CD4-positive, alpha-beta T cell (primary cell): ENCODE measurements around the gene ADGRG2. TPM values are rescaled to one million over a fixed set of nuclear protein-coding genes. Genes with fewer than 3 reads are reported as not detected.

Source experiments
- ATAC-seq: fragments of 200-7000 bp; cut with Tn5 transposase; one replicate; pipeline ENCODE4 v1.10.0; 2022; ENCODE audit warnings: mild to moderate bottlenecking; ENCODE audit not compliant: poor library complexity
- CTCF ChIA-PET: fragments of 350-600 bp; sonication (Branson Sonifier 250); formaldehyde crosslinking; loops from one replicate; lab custom pipeline; 2021; ENCODE audit warnings: antibody characterized with exemption, inconsistent platforms; lab: Charles Lee
- POLR2A ChIA-PET: fragments of 350-600 bp; sonication (Branson Sonifier 250); formaldehyde crosslinking; loops from one replicate; lab custom pipeline; 2021; ENCODE audit warnings: antibody characterized with exemption, inconsistent platforms; lab: Charles Lee
- DNase-seq, 14 experiments: peaks; one replicate each; pipeline ENCODE4 v3.0.0-alpha.2; 2013 to 2020; ENCODE audit warnings: mixed read lengths in 2 of 14
- H3K27ac ChIP-seq, 2 donors: one replicate each; pipeline versions ENCODE4 v1.5.1 to v1.7.0; 2013; ENCODE audit warnings: low read length in 2 of 2, low read depth in 1 of 2, mild to moderate bottlenecking in 1 of 2
- H3K27me3 ChIP-seq, 2 experiments: 1 replicate in 1 of 2; 2 replicates in 1 of 2; pipeline versions ENCODE4 v1.6.1 to v1.7.0; 2013; ENCODE audit warnings: low read length in 2 of 2, control low read depth in 1 of 2, mild to moderate bottlenecking in 1 of 2, moderate library complexity in 1 of 2; ENCODE audit not compliant: insufficient read depth in 2 of 2, control insufficient read depth in 1 of 2
- H3K36me3 ChIP-seq: one replicate; pipeline ENCODE4 v1.6.1; 2013; ENCODE audit warnings: low read length, control low read depth; ENCODE audit not compliant: insufficient read depth
- H3K4me1 ChIP-seq: one replicate; pipeline ENCODE4 v1.6.1; 2013; ENCODE audit warnings: low read length, control low read depth; ENCODE audit not compliant: insufficient read depth
- H3K4me3 ChIP-seq: one replicate; pipeline ENCODE4 v1.5.1; 2013; ENCODE audit warnings: mild to moderate bottlenecking, low read length, moderate library complexity
- H3K9me3 ChIP-seq, 2 experiments: 1 replicate in 1 of 2; 2 replicates in 1 of 2; pipeline versions ENCODE4 v1.6.1 to v1.7.0; 2013; ENCODE audit warnings: low read length in 2 of 2, mild to moderate bottlenecking in 2 of 2, control low read depth in 1 of 2, moderate library complexity in 1 of 2; ENCODE audit not compliant: control insufficient read depth in 1 of 2, insufficient read depth in 1 of 2
- H3K27ac Mint-ChIP-seq: one replicate; pipeline ENCODE4 v1.8.0; 2020; ENCODE audit warnings: mixed read lengths
- H3K27me3 Mint-ChIP-seq: one replicate; pipeline ENCODE4 v1.8.0; 2021; ENCODE audit warnings: mixed read lengths
- H3K36me3 Mint-ChIP-seq: one replicate; pipeline ENCODE4 v1.8.0; 2021; ENCODE audit warnings: low read depth, mixed read lengths
- H3K4me1 Mint-ChIP-seq: one replicate; pipeline ENCODE4 v1.8.0; 2021; ENCODE audit warnings: low read depth, mixed read lengths
- H3K4me3 Mint-ChIP-seq: one replicate; pipeline ENCODE4 v1.8.0; 2020; ENCODE audit warnings: mild to moderate bottlenecking, mixed read lengths
- H3K9me3 Mint-ChIP-seq: one replicate; pipeline ENCODE4 v1.8.0; 2020; ENCODE audit warnings: mixed read lengths
- CTCF ChIP-seq: fragments of 200-600 bp; IDR thresholded peaks from one replicate; pipeline ENCODE4 v1.8.0; 2022; ENCODE audit warnings: antibody characterized with exemption, mild to moderate bottlenecking
- intact Hi-C, 2 experiments: fragments of 100-400 bp; cut with DNase I in 1 of 2; cut with micrococcal nuclease in 1 of 2; formaldehyde crosslinking; loops; one replicate each; pipeline versions ENCODE4 v1.15.1 to v1.9.0; 2023 to 2025; cut with DNase I, micrococcal nuclease
- total RNA-seq, 174 experiments: library from RNA in 2 of 174; stranded (reverse) in 2 of 174; gene quantifications; one replicate each; pipeline ENCODE4 v1.2.3 and lab custom pipeline; 2021 to 2026

The ADGRG2 gene
- total RNA-seq, 2 experiments from 2014 or later = not detected

GRCh38 chrX:19156186-19156585 is 33.9 kb upstream of the ADGRG2 start:
- Histone ChIP-seq H3K36me3 (no peaks in the 10 kb centered on the region), H3K4me1 (no peaks in the 10 kb centered on the region), H3K27ac (no peak overlapping the region), H3K9me3 (no peaks in the 10 kb centered on the region), H3K4me3 (no peak overlapping the region), H3K27me3 (no peaks in the 10 kb centered on the region)
- ChIA-PET CTCF (interaction anchor here (0.6 kb wide), 1 partner anchor 90 kb away, joined by 4 read pairs; no protein-coding TSS in a partner anchor), POLR2A (no interaction called here)
- no peaks in the 10 kb centered on the region for H3K36me3 Mint-ChIP-seq
- intact Hi-C loops = no loop called here
- H3K4me1 Mint-ChIP-seq = no peaks in the 10 kb centered on the region
- H3K27me3 Mint-ChIP-seq = peaks cover 7% of the 10 kb centered on the region
- no peak overlapping the region for H3K27ac Mint-ChIP-seq
- DNase-seq (no peak), ATAC-seq (no peak)
- TF ChIP-seq CTCF = no peak
- no peak overlapping the region for H3K4me3 Mint-ChIP-seq
- H3K9me3 Mint-ChIP-seq = no peaks in the 10 kb centered on the region

- no peak for DNase-seq
- intact Hi-C loops = no loop called here
- ChIA-PET CTCF (no interaction called here), POLR2A (no interaction called here)
- H3K4me1 ChIP-seq = no peaks in the 10 kb centered on the region
- Mint-ChIP-seq H3K27ac (no peak overlapping the region), H3K4me1 (no peaks in the 10 kb centered on the region), H3K9me3 (no peaks in the 10 kb centered on the region), H3K4me3 (no peak overlapping the region), H3K27me3 (peaks cover 7% of the 10 kb centered on the region), H3K36me3 (no peaks in the 10 kb centered on the region)
- no peak overlapping the region for H3K27ac ChIP-seq
- no peaks in the 10 kb centered on the region for H3K9me3 ChIP-seq
- no peaks in the 10 kb centered on the region for H3K36me3 ChIP-seq
- H3K4me3 ChIP-seq = no peak overlapping the region
- H3K27me3 ChIP-seq = no peaks in the 10 kb centered on the region
- no peak for ATAC-seq
- TF ChIP-seq CTCF = no peak
These were observed 30.5 kb upstream of the ADGRG2 start for GRCh38 chrX:19152762-19153161.

GRCh38 chrX:19137067-19137466 is 14.8 kb upstream of the ADGRG2 start:
- no peaks in the 10 kb centered on the region for H3K4me1 Mint-ChIP-seq
- CTCF ChIA-PET = no interaction called here
- no peaks in the 10 kb centered on the region for H3K36me3 Mint-ChIP-seq

More at GRCh38 chrX:19137067-19137466, 14.8 kb upstream of the ADGRG2 start:
- intact Hi-C loops = no loop called here
- ATAC-seq (no peak), DNase-seq (no peak)
- Histone ChIP-seq H3K4me3 (no peak overlapping the region), H3K27me3 (no peaks in the 10 kb centered on the region), H3K9me3 (no peaks in the 10 kb centered on the region), H3K27ac (no peak overlapping the region), H3K36me3 (no peaks in the 10 kb centered on the region), H3K4me1 (no peaks in the 10 kb centered on the region)
- peaks cover 11% of the 10 kb centered on the region for H3K27me3 Mint-ChIP-seq
- no peak overlapping the region for H3K4me3 Mint-ChIP-seq
- H3K27ac Mint-ChIP-seq = no peak overlapping the region
- H3K9me3 Mint-ChIP-seq = no peaks in the 10 kb centered on the region
- POLR2A ChIA-PET = no interaction called here
- no peak for TF ChIP-seq CTCF
